Measurements from ENCODE around the gene AGO4. TPM values are rescaled to one million over a fixed set of nuclear protein-coding genes. Genes with fewer than 3 reads are reported as not detected.
"Not testable (repeated sequence)": the region's sequence is repeated elsewhere in the genome, so short reads cannot be mapped to it uniquely, and the experiment has no call there.

Gene AGO4
- total RNA-seq, 3 donors from 2014 or later (not counting 1 experiment from before 2014, with no cell fraction given): 21.8 to 32.0 (median 31.7) TPM

DNA sequence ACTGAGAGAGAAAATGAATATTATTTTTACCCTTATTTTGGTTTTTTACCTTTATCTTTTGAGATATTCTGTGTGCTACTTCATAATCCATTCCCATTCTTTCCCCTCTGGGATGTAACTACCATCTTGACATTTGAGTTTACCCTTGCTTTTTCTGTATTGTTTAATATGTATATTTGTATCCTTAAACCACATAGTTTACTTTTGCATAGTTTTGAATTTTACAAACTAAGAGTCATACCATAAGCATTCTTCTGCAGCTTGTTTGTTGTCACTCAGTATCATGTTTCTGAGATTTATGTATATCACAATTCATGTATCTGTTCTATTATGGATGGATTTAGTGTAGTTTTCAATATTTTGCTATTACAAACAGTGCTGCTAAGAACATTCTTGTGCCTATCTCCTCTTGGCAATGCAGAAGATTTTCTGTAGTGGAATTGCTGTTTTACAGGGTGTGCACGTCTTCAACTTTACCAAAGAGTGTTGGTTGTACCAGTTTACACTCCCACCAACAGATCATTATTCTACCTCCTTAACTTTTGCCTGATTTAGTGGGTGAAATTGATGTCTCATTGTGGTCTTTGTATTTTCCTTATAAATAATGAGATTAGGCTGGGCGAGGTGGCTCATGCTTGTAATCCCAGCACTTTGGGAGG is 63.0 kb downstream of the AGO4 start:
- H3K9me3 ChIP-seq (ENCODE audit: control insufficient read depth, insufficient read depth, low read length): no peaks in the 10 kb centered on the region
- no peaks in the 10 kb centered on the region for H3K4me1 ChIP-seq (ENCODE audit: control insufficient read depth, insufficient read depth, low read length)
- Mint-ChIP-seq H3K4me1 (no peaks in the 10 kb centered on the region), H3K9me3 (no peaks in the 10 kb centered on the region), H3K27ac (no peak overlapping the region), H3K27me3 (ENCODE audit: low read depth in 2 of 2) (peaks cover 0 to 3% of the 10 kb centered on the region in 2 donors), H3K36me3 (no peaks in the 10 kb centered on the region), H3K4me3 (no peak overlapping the region)
- H3K27me3 ChIP-seq (ENCODE audit: control insufficient read depth, insufficient read depth, low read length): no peaks in the 10 kb centered on the region
- no peaks in the 10 kb centered on the region for H3K36me3 ChIP-seq (ENCODE audit: control insufficient read depth, insufficient read depth, low read length)
- intact Hi-C loops (cut with micrococcal nuclease): no loop called here
- ATAC-seq: no peak
- no peak overlapping the region for H3K4me3 ChIP-seq (ENCODE audit: low read length)
- no peak for DNase-seq
- no peak overlapping the region for H3K27ac ChIP-seq (ENCODE audit: low read length)
- 89% methylated on average over 1 of the region's 2 CpGs for WGBS (ENCODE audit: insufficient coverage)
- TF ChIP-seq, protein P1, sequence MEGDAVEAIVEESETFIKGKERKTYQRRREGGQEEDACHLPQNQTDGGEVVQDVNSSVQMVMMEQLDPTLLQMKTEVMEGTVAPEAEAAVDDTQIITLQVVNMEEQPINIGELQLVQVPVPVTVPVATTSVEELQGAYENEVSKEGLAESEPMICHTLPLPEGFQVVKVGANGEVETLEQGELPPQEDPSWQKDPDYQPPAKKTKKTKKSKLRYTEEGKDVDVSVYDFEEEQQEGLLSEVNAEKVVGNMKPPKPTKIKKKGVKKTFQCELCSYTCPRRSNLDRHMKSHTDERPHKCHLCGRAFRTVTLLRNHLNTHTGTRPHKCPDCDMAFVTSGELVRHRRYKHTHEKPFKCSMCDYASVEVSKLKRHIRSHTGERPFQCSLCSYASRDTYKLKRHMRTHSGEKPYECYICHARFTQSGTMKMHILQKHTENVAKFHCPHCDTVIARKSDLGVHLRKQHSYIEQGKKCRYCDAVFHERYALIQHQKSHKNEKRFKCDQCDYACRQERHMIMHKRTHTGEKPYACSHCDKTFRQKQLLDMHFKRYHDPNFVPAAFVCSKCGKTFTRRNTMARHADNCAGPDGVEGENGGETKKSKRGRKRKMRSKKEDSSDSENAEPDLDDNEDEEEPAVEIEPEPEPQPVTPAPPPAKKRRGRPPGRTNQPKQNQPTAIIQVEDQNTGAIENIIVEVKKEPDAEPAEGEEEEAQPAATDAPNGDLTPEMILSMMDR (IDR thresholded peaks at IDR 0.05): no peak

- H3K27me3 ChIP-seq (ENCODE audit: control insufficient read depth, insufficient read depth, low read length): no peaks in the 10 kb centered on the region
- intact Hi-C loops (cut with micrococcal nuclease): no loop called here
- H3K9me3 Mint-ChIP-seq: no peaks in the 10 kb centered on the region
- H3K27me3 Mint-ChIP-seq (ENCODE audit: low read depth in 2 of 2): peaks cover 0 to 3% of the 10 kb centered on the region in 2 donors
- H3K27ac Mint-ChIP-seq: no peak overlapping the region
- H3K4me1 ChIP-seq (ENCODE audit: control insufficient read depth, insufficient read depth, low read length): no peaks in the 10 kb centered on the region
- 92% methylated on average over 3 of the region's 4 CpGs for WGBS (ENCODE audit: insufficient coverage)
- no peak overlapping the region for H3K27ac ChIP-seq (ENCODE audit: low read length)
- H3K9me3 ChIP-seq (ENCODE audit: control insufficient read depth, insufficient read depth, low read length): no peaks in the 10 kb centered on the region
- H3K4me1 Mint-ChIP-seq: no peaks in the 10 kb centered on the region
- no peak for ATAC-seq
- no peaks in the 10 kb centered on the region for H3K36me3 ChIP-seq (ENCODE audit: control insufficient read depth, insufficient read depth, low read length)
- H3K36me3 Mint-ChIP-seq: no peaks in the 10 kb centered on the region
- no peak overlapping the region for H3K4me3 ChIP-seq (ENCODE audit: low read length)
- H3K4me3 Mint-ChIP-seq: no peak overlapping the region
- TF ChIP-seq, protein P1 (IDR thresholded peaks at IDR 0.05): no peak
- no peak for DNase-seq
Measured at GRCh38 chr1:35873243-35873750, 65.5 kb downstream of the AGO4 start.

DNA sequence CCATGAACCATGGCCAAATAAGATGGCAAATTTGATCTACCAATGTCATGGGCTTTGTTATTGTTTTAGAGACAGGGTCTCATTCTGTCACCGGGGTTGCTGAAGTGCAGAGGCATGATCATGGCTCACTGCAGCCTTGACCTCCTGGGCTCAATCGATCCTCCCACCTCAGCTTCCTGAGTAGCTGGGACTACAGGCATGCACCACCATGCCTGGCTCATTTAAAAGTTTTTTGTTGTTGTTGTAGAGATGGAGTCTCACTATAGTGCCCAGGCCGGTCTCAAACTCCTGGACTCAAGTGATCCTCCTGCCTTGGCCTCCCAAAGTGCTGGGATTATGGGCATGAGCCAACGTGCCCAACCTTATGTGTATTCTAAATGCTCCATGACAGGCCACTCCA is 66.3 kb downstream of the AGO4 start:
- H3K27me3 Mint-ChIP-seq (ENCODE audit: low read depth in 2 of 2); H3K27ac ChIP-seq (ENCODE audit: low read length); H3K4me3 Mint-ChIP-seq; H3K9me3 ChIP-seq (ENCODE audit: control insufficient read depth, insufficient read depth, low read length); H3K4me1 Mint-ChIP-seq; ATAC-seq; H3K9me3 Mint-ChIP-seq; intact Hi-C loops (cut with micrococcal nuclease); H3K27ac Mint-ChIP-seq; H3K36me3 ChIP-seq (ENCODE audit: control insufficient read depth, insufficient read depth, low read length); H3K4me1 ChIP-seq (ENCODE audit: control insufficient read depth, insufficient read depth, low read length); DNase-seq; H3K4me3 ChIP-seq (ENCODE audit: low read length); H3K27me3 ChIP-seq (ENCODE audit: control insufficient read depth, insufficient read depth, low read length); H3K36me3 Mint-ChIP-seq: not testable (repeated sequence)
- WGBS (ENCODE audit: insufficient coverage): 91% methylated on average over 4 of the region's 4 CpGs

DNA sequence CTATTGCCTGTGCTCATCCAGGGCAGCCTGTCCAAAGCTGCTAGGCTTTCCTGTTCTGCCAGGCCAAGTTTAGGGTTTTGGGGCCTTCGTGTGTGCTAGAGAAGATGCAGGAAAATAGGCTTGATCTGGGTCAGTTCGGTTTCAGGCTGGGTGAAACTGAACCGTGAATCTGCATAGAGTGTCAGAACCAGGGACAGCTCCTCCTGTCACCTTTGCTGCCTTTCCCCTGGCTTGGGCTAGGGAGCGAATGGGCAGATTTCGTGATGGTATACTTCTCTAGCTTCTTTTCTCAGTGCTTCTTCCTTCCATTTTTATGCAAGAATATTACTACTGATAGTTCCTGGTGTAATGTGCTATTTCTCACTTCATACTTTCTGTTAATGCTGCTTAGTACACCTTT is 69.2 kb downstream of the AGO4 start:
- TF ChIP-seq, protein P1 (IDR thresholded peaks at IDR 0.05): no peak
- H3K4me3 ChIP-seq (ENCODE audit: low read length): no peak overlapping the region
- H3K4me1 Mint-ChIP-seq: peaks cover 4% of the 10 kb centered on the region in 2 donors
- no peaks in the 10 kb centered on the region for H3K9me3 Mint-ChIP-seq
- no peaks in the 10 kb centered on the region for H3K36me3 Mint-ChIP-seq
- H3K9me3 ChIP-seq (ENCODE audit: control insufficient read depth, insufficient read depth, low read length): no peaks in the 10 kb centered on the region
- no peaks in the 10 kb centered on the region for H3K27me3 ChIP-seq (ENCODE audit: control insufficient read depth, insufficient read depth, low read length)
- H3K36me3 ChIP-seq (ENCODE audit: control insufficient read depth, insufficient read depth, low read length): no peaks in the 10 kb centered on the region
- H3K27me3 Mint-ChIP-seq (ENCODE audit: low read depth in 2 of 2): no peaks in the 10 kb centered on the region
- 68% methylated on average over 5 of the region's 5 CpGs for WGBS (ENCODE audit: insufficient coverage)
- no peaks in the 10 kb centered on the region for H3K4me1 ChIP-seq (ENCODE audit: control insufficient read depth, insufficient read depth, low read length)
- intact Hi-C loops (cut with micrococcal nuclease): no loop called here
- no peak overlapping the region for H3K27ac Mint-ChIP-seq
- DNase-seq (no peak), ATAC-seq (no peak)
- no peak overlapping the region for H3K4me3 Mint-ChIP-seq
- H3K27ac ChIP-seq (ENCODE audit: low read length): no peak overlapping the region

Data from natural killer cell (primary cell).